ENCODE data around the gene NUMBL. TPM values are rescaled to one million over a fixed set of nuclear protein-coding genes. Genes with fewer than 3 reads are reported as not detected.

Gene NUMBL
- total and polyA plus RNA-seq, 5 experiments from 2014 or later = 0.80 to 16.9 (median 1.2) TPM

- POLR2A ChIA-PET = no interaction called here
- Mint-ChIP-seq H3K9me3 (no peaks in the 10 kb centered on the region), H3K4me1 (peaks cover 4 to 7% (median 5%) of the 10 kb centered on the region in 4 donors), H3K4me3 (no peak overlapping the region), H3K36me3 (peaks cover 0 to 14% (median 0%) of the 10 kb centered on the region in 3 donors), H3K27me3 (no peaks in the 10 kb centered on the region), H3K27ac (no peak overlapping the region)
- no peak for DNase-seq
- no peak for ATAC-seq
These were observed 3.4 kb downstream of the NUMBL start for GRCh38 chr19:40686882-40687524.

GRCh38 chr19:40685563-40685962, 4.9 kb downstream of the NUMBL start:
- no peaks in the 10 kb centered on the region for H3K9me3 Mint-ChIP-seq
- no peaks in the 10 kb centered on the region for H3K27me3 Mint-ChIP-seq
- H3K4me1 Mint-ChIP-seq = peaks cover 0 to 2% (median under 1%) of the 10 kb centered on the region in 4 donors
- ATAC-seq = no peak
- peak in 1 of 10 donors; percentile 1 for DNase-seq
- H3K36me3 Mint-ChIP-seq = peaks cover 0 to 16% (median 0%) of the 10 kb centered on the region in 3 donors
- POLR2A ChIA-PET = no interaction called here
- peak overlapping the region in 1 of 10 donors; percentile 68 for H3K27ac Mint-ChIP-seq
- H3K4me3 Mint-ChIP-seq = no peak overlapping the region

DNA sequence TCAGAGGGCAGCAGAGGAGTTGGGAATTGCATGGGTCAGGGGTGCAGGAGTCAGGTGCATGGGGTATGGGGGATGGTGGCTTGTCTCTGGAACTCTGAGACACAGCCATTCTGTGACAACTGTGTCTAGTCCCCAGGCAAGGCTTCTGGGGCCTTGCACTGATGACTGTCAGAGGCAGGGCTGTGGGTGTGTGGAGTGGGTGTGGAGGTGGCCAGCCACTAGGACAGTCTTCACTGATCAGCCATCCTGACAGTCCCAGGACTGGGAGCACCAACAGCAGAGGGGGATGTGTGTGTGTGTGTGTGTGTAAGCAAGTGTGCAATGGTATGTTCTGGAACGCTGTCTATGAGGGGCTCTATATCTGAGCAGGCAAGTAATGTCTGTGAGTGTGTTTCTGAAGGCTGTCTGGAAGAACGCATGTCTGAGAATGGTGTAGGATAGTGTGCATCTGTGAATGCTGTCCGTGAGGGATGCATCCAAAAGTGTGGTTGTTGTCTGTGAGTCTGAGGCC, 5.4 kb downstream of the NUMBL start:
- Mint-ChIP-seq H3K36me3 (peaks cover 0 to 19% (median 0%) of the 10 kb centered on the region in 3 donors), H3K27ac (peak overlapping the region in 1 of 10 donors; percentile 68), H3K4me3 (no peak overlapping the region), H3K9me3 (no peaks in the 10 kb centered on the region), H3K4me1 (peaks cover 0 to 2% (median 0%) of the 10 kb centered on the region in 4 donors), H3K27me3 (no peaks in the 10 kb centered on the region)
- DNase-seq (peak in 1 of 10 donors; percentile 14), ATAC-seq (no peak)
- POLR2A ChIA-PET = no interaction called here

GRCh38 chr19:40684280-40684679, 6.2 kb downstream of the NUMBL start:
- POLR2A ChIA-PET = no interaction called here
- Mint-ChIP-seq H3K4me3 (no peak overlapping the region), H3K36me3 (peaks cover 0 to 23% (median 0%) of the 10 kb centered on the region in 3 donors), H3K27ac (peak overlapping the region in 1 of 10 donors; percentile 7), H3K4me1 (peaks cover 0 to 2% (median 0%) of the 10 kb centered on the region in 4 donors), H3K9me3 (no peaks in the 10 kb centered on the region), H3K27me3 (no peaks in the 10 kb centered on the region)
- DNase-seq (peak in 1 of 10 donors; percentile 46), ATAC-seq (no peak)

DNA sequence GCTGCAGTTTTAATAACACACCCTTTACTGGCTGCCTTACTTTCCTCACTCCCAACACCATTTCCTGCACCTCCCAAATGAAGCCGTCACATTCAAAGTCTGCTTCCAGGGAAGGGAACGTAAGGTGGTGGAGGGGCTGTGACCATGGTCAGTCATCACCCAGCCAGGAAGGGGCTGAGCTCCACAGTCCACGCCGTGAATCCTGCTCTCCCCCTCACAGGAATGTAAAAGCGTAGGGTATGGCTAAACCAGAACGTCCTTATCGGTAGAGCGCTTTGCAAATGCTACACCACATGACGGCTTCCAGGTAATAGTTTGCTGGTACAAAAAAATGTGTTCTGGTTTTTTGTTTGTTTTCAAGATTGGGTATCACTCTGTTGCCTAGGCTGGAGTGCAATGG, 7.0 kb downstream of the NUMBL start:
- Mint-ChIP-seq H3K27me3 (no peaks in the 10 kb centered on the region), H3K9me3 (no peaks in the 10 kb centered on the region), H3K4me1 (peaks cover 0 to 2% (median 0%) of the 10 kb centered on the region in 4 donors), H3K4me3 (no peak overlapping the region), H3K36me3 (peaks cover 0 to 27% (median 2%) of the 10 kb centered on the region in 3 donors), H3K27ac (no peak overlapping the region)
- POLR2A ChIA-PET = no interaction called here
- peak in 1 of 10 donors; percentile 22 for DNase-seq
- ATAC-seq = no peak

DNA sequence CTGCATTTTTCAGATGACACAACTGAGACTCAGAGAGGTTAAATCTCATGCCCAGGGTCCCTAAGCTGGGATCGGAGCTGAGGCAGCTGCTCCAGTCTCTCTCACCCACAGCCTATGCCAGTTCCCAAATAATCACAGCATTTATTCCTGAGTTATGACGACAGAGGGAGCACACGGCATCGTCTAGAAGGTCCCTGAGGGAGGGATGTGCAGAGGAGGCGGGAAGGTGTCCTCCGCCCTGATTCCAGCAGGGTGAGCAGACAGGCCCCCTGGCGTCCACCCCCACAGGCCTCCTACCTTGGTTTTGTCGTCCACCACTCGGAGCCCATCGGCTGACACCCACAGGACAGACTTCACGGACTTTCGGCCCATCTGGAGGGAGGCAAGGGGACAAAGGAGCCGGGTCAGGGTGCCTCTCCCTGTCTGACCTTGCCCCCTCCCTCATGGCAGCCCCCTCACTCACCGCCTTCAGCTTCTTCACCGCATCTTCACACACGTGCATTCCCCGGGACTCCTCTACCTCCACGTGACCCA, 8.0 kb downstream of the NUMBL start:
- ATAC-seq = no peak
- H3K9me3 Mint-ChIP-seq = no peaks in the 10 kb centered on the region
- no peak overlapping the region for H3K27ac Mint-ChIP-seq
- peaks cover 0 to 2% (median 0%) of the 10 kb centered on the region in 4 donors for H3K4me1 Mint-ChIP-seq
- peak in 1 of 10 donors; percentile 50 for DNase-seq
- H3K27me3 Mint-ChIP-seq = no peaks in the 10 kb centered on the region
- H3K36me3 Mint-ChIP-seq = peaks cover 0 to 35% (median 9%) of the 10 kb centered on the region in 3 donors
- POLR2A ChIA-PET = interaction anchor here (0.6 kb wide), 1 partner anchor 40 kb away, joined by 3 read pairs; no protein-coding TSS in a partner anchor
- no peak overlapping the region for H3K4me3 Mint-ChIP-seq

DNA sequence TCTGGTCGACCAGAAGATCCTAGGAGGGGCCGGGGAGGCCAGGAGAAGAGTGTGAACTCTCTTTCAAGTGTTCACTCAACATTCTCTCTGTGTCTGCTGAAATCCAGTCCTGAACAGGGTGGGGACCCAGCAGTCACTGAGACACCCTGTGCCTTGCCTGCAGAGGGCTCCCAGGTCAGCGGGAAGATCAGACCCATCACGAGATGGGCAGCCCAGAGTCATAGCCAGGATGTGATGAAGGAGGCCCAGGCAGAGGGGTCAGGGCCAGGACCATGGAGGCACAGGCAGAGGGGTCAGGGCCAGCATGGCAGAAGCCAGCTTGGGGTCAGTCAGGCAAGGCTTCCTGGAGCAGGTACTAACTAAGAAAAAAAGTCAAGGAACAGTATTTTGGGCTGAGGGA, 9.4 kb downstream of the NUMBL start:
- Mint-ChIP-seq H3K27me3 (no peaks in the 10 kb centered on the region), H3K4me3 (no peak overlapping the region), H3K27ac (no peak overlapping the region), H3K36me3 (peaks cover 0 to 37% (median 9%) of the 10 kb centered on the region in 3 donors), H3K4me1 (peaks cover 0 to 2% (median 0%) of the 10 kb centered on the region in 4 donors), H3K9me3 (no peaks in the 10 kb centered on the region)
- DNase-seq (peak in 1 of 10 donors; percentile 8), ATAC-seq (no peak)
- POLR2A ChIA-PET = no interaction called here

DNA sequence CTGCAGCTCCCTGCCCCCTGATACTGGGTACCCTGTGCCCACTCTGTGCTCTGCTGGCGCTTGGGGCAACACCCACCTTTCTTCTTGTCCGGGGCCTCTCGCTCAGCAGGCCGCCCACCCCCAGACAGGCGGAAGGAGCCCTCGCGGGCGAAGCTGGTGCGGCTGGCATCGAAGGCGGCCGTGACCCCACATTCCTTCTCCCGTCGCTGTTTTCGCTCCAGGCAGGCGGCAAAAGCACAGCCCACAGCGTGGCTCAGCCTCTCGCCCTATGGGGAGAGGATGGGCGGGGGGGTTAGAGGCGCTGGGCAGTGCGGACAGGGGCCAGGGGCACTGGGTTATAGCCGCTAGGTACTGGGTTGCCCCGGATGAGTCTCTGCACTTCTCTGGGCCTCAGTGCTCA, 13.3 kb downstream of the NUMBL start:
- Mint-ChIP-seq H3K36me3 (peaks cover 0 to 26% (median 10%) of the 10 kb centered on the region in 3 donors), H3K27ac (no peak overlapping the region), H3K27me3 (no peaks in the 10 kb centered on the region), H3K9me3 (no peaks in the 10 kb centered on the region), H3K4me3 (no peak overlapping the region), H3K4me1 (no peaks in the 10 kb centered on the region)
- POLR2A ChIA-PET = no interaction called here
- no peak for DNase-seq
- no peak for ATAC-seq

DNA sequence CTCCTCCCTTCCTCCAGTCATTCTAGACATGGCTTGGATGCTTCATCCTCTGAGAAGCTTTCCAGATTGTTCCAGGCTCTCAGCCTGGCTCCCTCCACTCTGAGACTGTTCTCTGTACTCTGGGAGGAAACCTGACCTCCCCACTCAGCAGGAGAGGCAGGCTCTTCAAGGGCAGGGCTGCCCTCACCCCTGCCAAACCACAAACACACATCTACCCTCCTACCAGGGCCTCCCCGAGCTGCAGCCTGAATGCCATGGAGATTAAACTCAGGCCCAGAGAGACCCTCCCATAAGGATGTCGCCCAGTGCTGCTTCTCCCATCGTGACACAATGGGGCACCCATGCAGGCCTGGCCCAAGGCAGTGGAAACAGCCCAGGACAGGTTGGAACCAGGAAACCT, 16.2 kb downstream of the NUMBL start:
- peaks cover 4 to 28% (median 19%) of the 10 kb centered on the region in 3 donors for H3K36me3 Mint-ChIP-seq
- no peak for ATAC-seq

GRCh38 chr19:40673397-40673796, 17.1 kb downstream of the NUMBL start:
- Mint-ChIP-seq H3K27ac (no peak overlapping the region), H3K4me3 (no peak overlapping the region), H3K36me3 (peaks cover 9 to 32% (median 26%) of the 10 kb centered on the region in 3 donors), H3K4me1 (no peaks in the 10 kb centered on the region), H3K27me3 (no peaks in the 10 kb centered on the region), H3K9me3 (peaks cover 0 to 10% (median 4%) of the 10 kb centered on the region in 9 donors)
- ATAC-seq (no peak), DNase-seq (no peak)
- POLR2A ChIA-PET = no interaction called here

More for the DNA sequence above, 16.2 kb downstream of the NUMBL start:
- H3K9me3 Mint-ChIP-seq = peaks cover 0 to 4% (median 2%) of the 10 kb centered on the region in 9 donors
- DNase-seq = no peak
- H3K4me1 Mint-ChIP-seq = no peaks in the 10 kb centered on the region
- H3K27me3 Mint-ChIP-seq = no peaks in the 10 kb centered on the region
- H3K27ac Mint-ChIP-seq = peak overlapping the region in 2 of 10 donors; percentile 38 to 53
- no peak overlapping the region for H3K4me3 Mint-ChIP-seq
- POLR2A ChIA-PET = no interaction called here

GRCh38 chr19:40672573-40673299, 17.7 kb downstream of the NUMBL start:
- H3K4me1 Mint-ChIP-seq = no peaks in the 10 kb centered on the region
- no peaks in the 10 kb centered on the region for H3K27me3 Mint-ChIP-seq
- ATAC-seq (no peak), DNase-seq (no peak)
- peaks cover 0 to 12% (median 4%) of the 10 kb centered on the region in 9 donors for H3K9me3 Mint-ChIP-seq
- peaks cover 9 to 28% (median 26%) of the 10 kb centered on the region in 3 donors for H3K36me3 Mint-ChIP-seq
- POLR2A ChIA-PET = no interaction called here
- no peak overlapping the region for H3K4me3 Mint-ChIP-seq
- no peak overlapping the region for H3K27ac Mint-ChIP-seq

DNA sequence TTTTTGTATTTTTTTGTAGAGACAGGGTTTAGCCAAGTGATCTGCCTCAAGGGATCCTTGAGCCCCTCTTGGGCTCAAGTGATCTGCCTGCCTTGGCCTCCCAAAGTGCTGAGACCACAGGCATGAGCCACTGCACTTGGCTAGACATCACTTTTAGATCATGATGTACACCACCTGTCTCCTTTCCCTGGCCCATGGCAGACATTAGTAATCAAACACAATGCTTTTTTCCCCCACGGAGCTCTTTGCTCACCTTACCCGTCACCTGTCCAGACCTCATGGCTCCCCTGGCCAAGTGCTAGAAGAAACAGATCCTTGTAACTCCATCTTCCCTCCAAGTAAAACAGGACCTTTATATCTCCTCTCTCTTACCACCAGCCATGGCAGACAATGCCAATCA, 18.4 kb downstream of the NUMBL start:
- DNase-seq = no peak
- H3K27ac Mint-ChIP-seq = no peak overlapping the region
- no peaks in the 10 kb centered on the region for H3K4me1 Mint-ChIP-seq
- peaks cover 0 to 12% (median 4%) of the 10 kb centered on the region in 9 donors for H3K9me3 Mint-ChIP-seq
- H3K36me3 Mint-ChIP-seq = peaks cover 9 to 24% (median 22%) of the 10 kb centered on the region in 3 donors
- POLR2A ChIA-PET = interaction anchor here (1.0 to 1.1 kb wide), 2 partner anchors 18 to 78 kb away, joined by 3 to 8 read pairs; partner anchors contain the start of gene ACTMAP
- H3K27me3 Mint-ChIP-seq = no peaks in the 10 kb centered on the region
- ATAC-seq = no peak
- no peak overlapping the region for H3K4me3 Mint-ChIP-seq

Measured in naive thymus-derived CD8-positive, alpha-beta T cell (primary cell).